HG03460 (cell line): ENCODE results near the gene KRTAP12-2.
"Not testable (repeated sequence)": the region's sequence is repeated elsewhere in the genome, so short reads cannot be mapped to it uniquely, and the experiment has no call there.

ENCODE experiments used
- ATAC-seq: cut with Tn5 transposase; IDR thresholded peaks from one replicate; pipeline ENCODE4 v1.9.1; 2021; ENCODE audit not compliant: unreplicated experiment

KRTAP12-2 gene

DNA sequence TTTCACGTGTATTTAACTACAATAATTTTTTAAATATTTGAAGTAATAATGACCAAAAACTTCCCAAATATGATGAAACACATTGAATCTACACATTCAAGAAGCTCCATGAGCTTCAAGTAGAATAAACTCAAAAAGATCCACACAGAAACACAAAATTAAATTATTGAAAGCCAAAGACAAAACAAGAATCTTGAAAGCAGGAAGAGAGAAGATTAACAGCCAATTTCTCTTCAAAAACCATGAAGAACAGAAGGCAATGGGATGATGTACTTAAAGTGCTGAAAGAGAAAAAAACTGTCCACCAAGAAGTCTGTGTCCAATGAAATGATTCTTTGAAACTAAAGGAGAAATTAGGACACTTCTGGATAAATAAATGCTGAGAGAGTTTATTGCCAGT, 34.7 kb downstream of the KRTAP12-2 start:
- no peak for ATAC-seq

DNA sequence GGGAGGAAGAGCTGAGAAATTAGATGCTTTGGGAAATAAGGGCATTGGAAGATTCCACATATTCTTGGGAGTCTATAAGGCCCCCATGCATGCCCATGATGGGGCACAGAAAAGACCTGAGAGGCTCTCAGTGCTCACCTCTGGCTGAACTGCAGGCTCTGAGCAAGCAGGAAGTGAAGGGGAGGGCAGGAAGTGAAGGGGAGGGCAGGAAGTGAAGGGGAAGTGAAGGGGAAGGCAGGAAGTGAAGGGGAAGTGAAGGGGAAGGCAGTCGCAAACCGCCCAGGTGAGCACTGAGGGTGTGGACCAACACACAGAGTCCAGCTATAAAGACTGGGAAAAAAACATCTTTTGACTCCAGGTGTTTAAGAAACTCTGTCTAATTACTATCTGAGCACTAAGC, 36.3 kb downstream of the KRTAP12-2 start:
- no peak for ATAC-seq

DNA sequence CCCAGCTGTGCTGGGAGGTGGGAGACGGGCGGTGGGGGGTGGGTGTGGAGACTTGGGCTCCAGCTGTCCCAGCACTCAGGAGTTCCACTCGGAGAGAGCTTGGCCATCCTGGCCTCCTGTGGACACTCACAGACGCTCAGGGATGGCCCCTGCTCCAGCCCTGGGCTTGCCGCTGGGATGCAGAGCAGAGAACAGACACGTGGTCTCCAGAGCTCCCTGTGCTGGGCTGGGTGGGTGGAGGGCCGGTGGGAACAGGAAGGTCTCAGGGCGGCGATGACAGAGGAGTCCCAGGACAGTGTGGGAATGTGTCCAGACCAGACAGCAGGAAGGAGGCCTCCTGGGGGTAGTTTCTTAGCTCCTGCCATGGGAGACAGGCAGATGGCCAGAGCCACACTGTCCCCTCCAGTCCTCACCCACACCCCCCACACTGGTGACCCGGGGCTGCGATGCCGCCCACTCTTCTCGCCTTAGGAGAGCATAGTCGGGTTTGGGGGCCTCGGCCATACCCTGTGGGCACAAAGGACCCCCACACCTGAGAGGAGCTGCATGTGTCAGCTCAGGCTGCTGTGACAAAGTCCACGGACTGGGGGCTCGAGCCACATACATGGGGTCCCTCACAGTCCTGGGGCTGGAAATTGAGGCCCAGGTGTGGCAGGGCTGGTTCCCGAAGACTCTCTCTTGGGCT, 37.9 kb downstream of the KRTAP12-2 start:
- ATAC-seq: no peak

DNA sequence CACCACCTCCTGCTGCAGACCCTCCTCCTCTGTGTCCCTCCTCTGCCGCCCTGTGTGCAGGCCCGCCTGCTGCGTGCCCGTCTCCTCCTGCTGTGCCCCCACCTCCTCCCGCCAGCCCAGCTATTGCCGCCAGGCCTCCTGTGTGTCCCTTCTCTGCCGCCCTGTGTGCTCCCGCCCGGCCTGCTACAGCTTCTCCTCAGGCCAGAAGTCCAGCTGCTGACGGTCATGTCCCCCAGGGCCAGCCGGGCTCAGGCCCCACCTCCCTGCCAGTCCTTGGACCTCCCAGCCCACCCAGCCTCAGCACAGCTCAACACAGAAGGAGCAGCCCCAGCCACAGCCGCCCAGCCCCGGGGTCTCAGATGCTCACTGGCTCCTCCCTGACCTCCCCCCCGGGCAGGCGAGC, 38.9 kb downstream of the KRTAP12-2 start:
- not testable (repeated sequence) for ATAC-seq

DNA sequence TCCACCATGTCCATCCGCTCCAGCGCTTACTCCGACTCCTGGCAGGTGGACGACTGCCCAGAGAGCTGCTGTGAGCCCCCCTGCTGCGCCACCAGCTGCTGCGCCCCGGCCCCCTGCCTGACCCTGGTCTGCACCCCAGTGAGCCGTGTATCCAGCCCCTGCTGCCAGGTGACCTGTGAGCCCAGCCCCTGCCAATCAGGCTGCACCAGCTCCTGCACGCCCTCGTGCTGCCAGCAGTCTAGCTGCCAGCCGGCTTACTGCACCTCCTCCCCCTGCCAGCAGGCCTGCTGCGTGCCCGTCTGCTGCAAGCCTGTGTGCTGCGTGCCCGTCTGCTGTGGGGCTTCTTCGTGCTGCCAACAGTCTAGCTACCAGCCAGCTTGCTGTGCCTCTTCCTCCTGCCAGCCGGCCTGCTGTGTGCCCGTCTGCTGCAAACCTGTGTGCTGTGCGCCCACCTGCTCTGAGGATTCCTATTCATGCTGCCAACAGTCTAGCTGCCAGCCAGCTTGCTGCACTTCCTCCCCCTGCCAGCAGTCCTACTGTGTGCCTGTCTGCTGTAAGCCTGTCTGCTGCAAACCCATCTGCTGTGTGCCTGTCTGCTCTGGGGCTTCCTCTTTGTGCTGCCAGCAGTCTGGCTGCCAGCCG, 39.4 kb downstream of the KRTAP12-2 start:
- not testable (repeated sequence) for ATAC-seq

DNA sequence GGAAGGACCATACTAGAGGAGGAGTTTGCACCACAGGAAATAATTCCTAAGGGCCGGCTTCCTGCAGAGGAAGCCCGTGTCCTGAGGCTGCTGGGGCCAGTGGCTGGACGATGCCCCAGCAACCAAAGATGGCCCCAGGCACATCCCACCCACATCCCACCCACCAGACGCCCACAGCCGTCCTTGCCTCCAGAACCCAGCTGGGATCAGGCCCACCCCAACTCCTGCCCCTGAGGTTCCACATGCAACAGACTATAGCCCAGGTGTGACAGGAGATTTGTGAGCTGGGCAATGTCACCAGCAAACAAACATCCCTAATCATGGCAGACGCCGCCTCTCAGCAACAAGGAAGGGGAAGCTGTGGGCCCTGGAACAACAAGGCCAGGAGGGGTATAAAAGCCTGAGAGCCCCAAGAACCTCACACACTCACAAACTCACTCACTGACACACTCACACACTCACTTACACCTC, 40.0 kb downstream of the KRTAP12-2 start, which contains the start of gene KRTAP10-9:
Gene KRTAP10-9 (plus strand): TSS at position 421 of the 471 bp plus-strand sequence. CDS start 79 bp downstream, outside the sequence.
- no peak for ATAC-seq

DNA sequence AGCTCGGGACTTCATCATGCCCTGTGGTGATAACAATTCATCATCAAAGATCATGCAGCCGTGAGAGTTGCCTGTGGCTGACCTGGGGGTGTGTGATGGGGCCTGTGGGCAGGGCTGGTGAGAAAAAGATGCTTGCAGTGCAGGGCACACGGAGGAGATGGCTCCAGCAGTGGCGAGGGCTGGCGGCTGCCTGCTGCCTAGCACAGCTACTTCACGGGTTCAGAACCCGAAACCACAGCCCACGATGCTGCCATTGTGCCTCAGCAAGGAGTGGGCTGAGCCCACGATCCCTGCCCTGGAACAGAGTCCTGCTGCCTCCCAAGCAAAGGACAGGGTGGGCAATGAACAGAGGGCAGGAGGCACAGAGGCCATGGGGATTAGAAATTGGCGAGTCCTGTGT, 40.5 kb downstream of the KRTAP12-2 start:
- ATAC-seq: no peak

DNA sequence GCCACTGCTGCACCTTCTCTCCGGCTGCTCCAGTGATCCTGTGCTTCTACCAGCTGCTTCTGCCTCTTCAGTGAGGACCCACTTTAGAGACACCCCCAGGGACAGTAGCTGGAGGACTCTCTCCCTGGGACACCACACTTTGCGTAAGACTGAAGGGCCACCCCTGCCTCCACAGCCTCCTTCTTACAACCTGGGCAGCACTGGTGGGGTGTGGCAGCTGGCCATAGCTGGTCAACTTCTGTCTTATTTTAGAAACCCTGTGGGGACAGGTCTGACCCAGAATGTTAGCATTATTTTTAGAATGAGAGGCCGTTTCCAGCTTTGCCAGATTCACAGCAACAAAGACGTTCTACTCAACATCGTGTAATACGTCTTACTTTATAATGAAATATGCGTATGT, 41.0 kb downstream of the KRTAP12-2 start:
- ATAC-seq: no peak

DNA sequence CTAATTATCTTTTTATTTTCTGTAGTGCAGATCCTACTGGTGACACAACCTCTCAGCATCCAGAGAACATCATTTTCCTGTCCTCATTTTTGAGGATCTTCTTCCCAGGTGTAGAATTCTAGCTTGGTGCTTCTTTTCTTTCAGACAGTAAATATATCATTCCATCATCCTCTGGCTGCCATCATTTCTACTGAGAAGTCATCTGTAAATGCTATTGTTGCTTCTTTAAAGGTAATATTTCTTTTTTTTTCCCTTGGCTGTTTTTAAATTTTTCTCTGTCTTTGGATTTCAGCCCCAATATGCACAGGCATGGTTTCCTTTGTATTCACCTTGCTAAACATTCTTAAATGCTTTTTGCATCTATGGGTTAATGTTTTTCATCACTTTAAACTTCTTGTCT, 43.2 kb downstream of the KRTAP12-2 start:
- no peak for ATAC-seq

DNA sequence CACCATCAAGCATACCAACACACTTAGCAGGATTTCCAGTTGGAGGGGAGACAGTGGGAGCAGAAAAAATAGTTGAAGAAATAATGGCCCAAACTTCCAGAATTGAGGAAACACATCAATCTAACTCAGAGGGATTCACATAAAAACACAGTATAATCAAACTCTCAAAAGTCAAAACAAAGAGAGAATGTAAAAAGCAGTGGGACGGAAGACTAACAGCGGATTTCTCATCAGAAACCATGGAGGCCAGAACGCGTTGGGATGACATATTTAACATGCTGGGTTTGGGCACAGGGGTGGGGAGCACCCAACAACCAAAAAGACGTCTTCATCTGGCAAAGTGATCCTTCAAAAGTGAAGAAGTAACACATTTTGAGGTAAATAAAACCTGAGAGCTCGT, 46.8 kb downstream of the KRTAP12-2 start:
- no peak for ATAC-seq

DNA sequence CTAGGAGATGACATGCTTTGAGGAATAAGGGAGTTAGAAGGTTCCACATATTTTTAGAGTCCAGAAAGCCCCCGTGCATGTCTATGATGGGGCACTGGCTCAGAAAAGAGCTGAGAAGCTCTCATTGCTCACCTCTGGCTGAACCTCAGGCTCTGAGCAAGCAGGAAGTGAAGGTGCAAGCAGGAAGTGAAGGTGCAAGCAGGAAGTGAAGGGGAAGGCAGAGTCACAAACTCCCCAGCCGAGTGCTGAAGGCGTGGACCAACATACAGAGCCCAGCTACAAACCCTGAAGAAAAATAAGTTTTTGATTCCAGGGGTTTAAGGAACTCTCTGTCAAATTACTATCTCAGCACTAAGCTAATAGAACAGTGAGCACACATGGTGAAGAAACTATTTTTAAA, 47.8 kb downstream of the KRTAP12-2 start:
- no peak for ATAC-seq

DNA sequence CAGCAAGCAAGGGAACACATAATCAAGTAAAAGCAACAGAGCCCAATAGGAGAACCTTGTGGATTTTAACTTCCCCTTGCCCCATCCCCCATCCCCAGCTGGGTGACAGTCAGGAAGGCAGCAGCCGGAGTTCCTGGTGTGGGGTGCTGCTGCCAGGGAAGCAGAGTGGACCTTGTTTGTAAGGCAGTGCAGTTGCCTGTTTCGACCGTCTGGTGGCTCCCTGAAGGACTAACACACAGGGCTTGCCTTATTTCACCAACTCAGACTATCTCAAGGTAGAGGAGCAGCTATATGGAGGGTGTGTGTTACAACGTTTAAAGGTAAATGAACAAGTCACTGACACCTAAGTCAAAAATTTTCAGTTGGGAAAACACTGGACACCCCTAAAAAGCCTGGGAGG, 48.2 kb downstream of the KRTAP12-2 start:
- ATAC-seq: no peak

DNA sequence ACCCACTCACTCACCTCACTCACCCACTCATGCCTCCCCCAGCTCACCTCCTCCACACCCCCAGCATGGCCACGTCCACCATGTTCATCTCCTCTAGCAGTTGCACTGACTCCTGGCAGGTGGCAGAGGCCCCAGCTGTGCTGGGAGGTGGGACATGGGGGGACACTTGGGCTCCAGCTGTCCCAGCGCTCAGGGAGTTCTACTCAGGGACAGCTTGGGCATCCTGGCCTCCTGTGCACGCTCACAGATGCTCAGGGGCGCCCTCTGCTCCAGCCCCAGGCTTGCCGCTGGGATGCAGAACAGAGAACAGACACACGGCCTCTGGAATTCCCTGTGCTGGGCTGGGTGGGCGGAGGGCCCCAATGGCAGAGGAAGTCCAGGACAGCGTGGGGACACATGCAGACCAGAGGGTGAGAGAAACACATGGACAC, 49.6 kb downstream of the KRTAP12-2 start:
- ATAC-seq: no peak

DNA sequence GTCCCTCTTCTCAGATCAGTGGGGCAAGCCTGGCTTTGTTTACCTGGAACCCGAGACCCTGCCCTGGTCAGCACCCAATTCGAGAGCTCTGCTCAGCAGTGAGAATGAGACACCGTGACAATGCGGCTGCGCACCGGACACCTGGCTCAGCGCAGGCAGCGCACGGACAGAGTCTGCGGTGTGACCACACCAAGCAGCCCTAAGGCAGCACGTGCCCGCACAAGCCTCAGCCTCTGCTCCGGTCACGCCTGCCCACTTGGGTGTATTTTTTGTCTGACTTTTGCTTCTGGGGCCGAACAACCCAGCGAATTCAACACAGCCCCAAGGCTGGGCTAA, 50.2 kb downstream of the KRTAP12-2 start:
- ATAC-seq: no peak
